Epithelial cell of esophagus (primary cell): ENCODE results near the gene AQR.

Experiments used
- DNase-seq: peaks from one replicate; pipeline ENCODE4 v3.0.0; 2010; ENCODE audit warnings: low read depth
- H3K4me3 ChIP-seq: 2 replicates; pipeline ENCODE4 v1.5.1; 2011; ENCODE audit warnings: mild to moderate bottlenecking, low read length, control low read depth
- CTCF ChIP-seq: IDR thresholded peaks from 2 replicates; pipeline ENCODE4 v1.5.1; 2011; ENCODE audit warnings: low read depth, mild to moderate bottlenecking, low read length, control low read depth, inconsistent platforms; ENCODE audit not compliant: insufficient read depth; ENCODE audit errors: missing control alignments

Gene AQR

GRCh38 chr15:34999906-35000305, 30.4 kb upstream of the AQR start:
- DNase-seq = peak; percentile 15
- H3K4me3 ChIP-seq = no peak overlapping the region
- TF ChIP-seq CTCF = no peak

- no peak overlapping the region for H3K4me3 ChIP-seq
- TF ChIP-seq CTCF = no peak
- DNase-seq = peak; percentile 85
Observed at GRCh38 chr15:34994925-34995324, 25.4 kb upstream of the AQR start.

GRCh38 chr15:34993877-34994276, 24.3 kb upstream of the AQR start:
- no peak for DNase-seq
- TF ChIP-seq CTCF = no peak
- H3K4me3 ChIP-seq = no peak overlapping the region

- DNase-seq = peak; percentile 66
- TF ChIP-seq CTCF = no peak
- no peak overlapping the region for H3K4me3 ChIP-seq
Observed at GRCh38 chr15:34993412-34993811, 23.9 kb upstream of the AQR start.

- peak within 1 kb of the TSS; percentile 61 for H3K4me3 ChIP-seq
- DNase-seq = peak; percentile 80
- TF ChIP-seq CTCF = no peak
Observed at GRCh38 chr15:34988027-34988902, 18.7 kb upstream of the AQR start, which contains the start of gene ZNF770. TSS of gene ZNF770 (minus strand) at chr15:34988287. CDS start at chr15:34983434, 4,853 bp downstream.

GRCh38 chr15:34987609-34988026, 18.1 kb upstream of the AQR start:
- no peak for DNase-seq
- no peak for TF ChIP-seq CTCF
- H3K4me3 ChIP-seq = peak overlapping the region; percentile 61
